GM23338 (cell line): ENCODE results near the gene ART1.

Experiments
- CREB1 ChIP-seq: fragments of 250-450 bp; sonication (Bioruptor Pico); IDR thresholded peaks from 2 replicates; pipeline ENCODE4 v1.5.0; 2020; ENCODE audit warnings: low read depth, mild to moderate bottlenecking, moderate library complexity
- CTCF ChIP-seq, 2 experiments: fragments of 200-600 bp in 1 of 2; sonication (generic) in 1 of 2; conservative IDR thresholded peaks; 2 replicates each; pipeline versions ENCODE4 v1.5.1 to v1.6.1; 2016 to 2017; ENCODE audit warnings: antibody characterized with exemption in 2 of 2, low read depth in 2 of 2, mild to moderate bottlenecking in 2 of 2, moderate library complexity in 1 of 2
- JUNB ChIP-seq: IDR thresholded peaks from one replicate; pipeline ENCODE4 v1.6.1; 2016; ENCODE audit warnings: antibody characterized with exemption; ENCODE audit not compliant: unreplicated experiment

DNA sequence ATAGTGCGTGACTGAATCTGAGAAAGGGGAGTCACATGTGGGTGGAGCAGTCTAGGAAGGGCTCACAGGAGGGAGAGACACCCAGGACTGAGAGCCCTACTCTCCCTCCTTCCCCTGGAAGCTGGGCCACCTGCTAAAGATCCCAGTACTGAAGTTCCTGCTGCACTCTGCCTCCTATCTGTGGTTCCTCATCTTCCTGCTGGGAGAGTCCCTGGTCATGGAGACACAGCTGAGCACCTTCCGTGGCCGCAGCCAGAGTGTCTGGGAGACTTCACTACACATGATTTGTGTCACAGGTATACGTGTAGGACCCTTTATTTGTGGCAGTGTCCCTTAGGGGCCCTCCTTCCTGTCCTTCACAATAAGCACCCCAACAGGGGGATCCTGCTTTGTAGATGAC is 22.4 kb upstream of the ART1 start:
- TF ChIP-seq CTCF (conservative IDR thresholded peaks at IDR 0.05; ENCODE audit: low read depth in 2 of 2), result no peak
- no peak for TF ChIP-seq JUNB
- no peak for TF ChIP-seq CREB1 (CRISPR knock-in tag)
